Nephron progenitor cell (in vitro differentiated cells): Measurements from ENCODE around the gene CEP63.
"Not testable (repeated sequence)": the region's sequence is repeated elsewhere in the genome, so short reads cannot be mapped to it uniquely, and the experiment has no call there.

Experiments
- DNase-seq: peaks from one replicate; pipeline ENCODE4 v3.0.0; 2021
- H3K27ac Mint-ChIP-seq: 2 replicates; pipeline ENCODE4 v1.8.0; 2021; ENCODE audit warnings: mild to moderate bottlenecking, moderate library complexity, mixed read lengths
- H3K27me3 Mint-ChIP-seq: 2 replicates; pipeline ENCODE4 v1.8.0; 2021; ENCODE audit warnings: mild to moderate bottlenecking, low read depth, mixed read lengths; ENCODE audit not compliant: poor library complexity
- H3K36me3 Mint-ChIP-seq: 2 replicates; pipeline ENCODE4 v1.8.0; 2021; ENCODE audit warnings: low read depth, mixed read lengths
- H3K4me1 Mint-ChIP-seq: 2 replicates; pipeline ENCODE4 v1.8.0; 2021; ENCODE audit warnings: mixed read lengths
- H3K4me3 Mint-ChIP-seq: 2 replicates; pipeline ENCODE4 v1.8.0; 2021; ENCODE audit warnings: mild to moderate bottlenecking, moderate library complexity, mixed read lengths
- H3K9me3 Mint-ChIP-seq: 2 replicates; pipeline ENCODE4 v1.8.0; 2021; ENCODE audit warnings: mild to moderate bottlenecking, moderate library complexity, mixed read lengths
- CTCF ChIP-seq: fragments of 200-600 bp; sonication (generic); IDR thresholded peaks from 2 replicates; pipeline ENCODE4 v1.5.0; 2021; ENCODE audit warnings: antibody characterized with exemption

The CEP63 gene

DNA sequence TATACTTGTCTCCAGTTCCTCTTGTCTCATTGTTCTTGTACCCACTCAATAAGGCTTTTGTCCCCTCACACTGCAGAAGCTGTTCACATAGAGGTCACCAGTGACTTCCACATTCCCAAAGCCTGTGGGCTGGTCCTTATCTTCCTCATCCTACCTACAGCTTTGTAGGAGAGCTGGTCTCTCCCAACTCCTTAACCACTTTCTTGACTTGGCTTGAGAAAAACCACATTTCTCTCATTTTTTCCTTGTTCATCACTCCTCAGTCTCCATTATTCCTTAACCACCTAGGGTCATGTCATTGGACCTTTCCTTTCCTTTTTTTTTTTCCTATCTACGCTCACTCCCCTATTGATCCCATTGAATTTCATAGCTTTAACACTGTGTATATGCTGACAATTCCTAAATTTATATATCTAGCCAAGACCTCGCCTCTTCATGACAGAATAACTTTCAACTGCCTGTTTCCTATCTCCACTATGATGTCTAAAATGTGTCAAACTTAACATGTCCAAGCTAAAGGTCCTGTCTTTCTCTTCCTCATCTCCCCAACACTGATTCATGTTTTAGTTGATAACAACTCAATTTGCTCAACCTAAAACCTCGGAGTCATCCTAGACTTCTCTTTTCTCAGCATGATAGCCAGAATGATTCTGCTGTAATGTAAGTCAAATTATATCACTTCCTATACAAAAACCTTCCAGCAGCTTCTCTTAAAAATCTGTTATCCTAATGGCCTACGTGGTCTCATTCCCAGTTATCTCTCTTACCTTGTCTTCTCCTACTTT is 49.5 kb downstream of the CEP63 start:
- DNase-seq = no peak

DNA sequence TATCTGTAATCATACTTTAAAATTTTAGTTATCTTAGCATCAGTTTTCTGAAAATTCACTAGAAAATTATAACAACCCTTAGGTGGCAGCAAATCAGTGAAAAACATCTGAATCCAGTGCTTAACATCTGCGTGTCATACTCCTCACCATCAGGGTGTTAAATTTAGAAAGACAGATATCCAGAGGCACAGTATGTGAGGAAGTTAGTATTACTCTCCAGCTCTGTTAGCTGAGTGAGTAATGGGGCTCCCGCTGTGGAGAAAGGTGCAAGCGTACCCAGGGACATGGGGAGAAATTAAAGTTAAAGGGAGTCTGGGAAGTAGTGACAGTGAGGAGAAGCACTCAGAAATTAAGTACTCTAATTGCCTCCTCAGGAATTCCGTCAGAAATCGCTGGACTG is 50.9 kb downstream of the CEP63 start:
- Mint-ChIP-seq H3K27ac (no peak overlapping the region), H3K9me3 (no peaks in the 10 kb centered on the region), H3K27me3 (no peaks in the 10 kb centered on the region), H3K36me3 (peaks cover 51% of the 10 kb centered on the region), H3K4me1 (no peaks in the 10 kb centered on the region), H3K4me3 (no peak overlapping the region)
- no peak for DNase-seq
- TF ChIP-seq CTCF = no peak

More for the DNA sequence above, 49.5 kb downstream of the CEP63 start:
- no peak overlapping the region for H3K4me3 Mint-ChIP-seq
- no peaks in the 10 kb centered on the region for H3K4me1 Mint-ChIP-seq
- no peak for TF ChIP-seq CTCF
- H3K36me3 Mint-ChIP-seq = peaks cover 43% of the 10 kb centered on the region
- no peaks in the 10 kb centered on the region for H3K9me3 Mint-ChIP-seq
- no peaks in the 10 kb centered on the region for H3K27me3 Mint-ChIP-seq
- H3K27ac Mint-ChIP-seq = no peak overlapping the region

GRCh38 chr3:134542287-134542958 is 56.6 kb downstream of the CEP63 start:
- Mint-ChIP-seq H3K36me3 (peaks cover 55% of the 10 kb centered on the region), H3K4me1 (no peaks in the 10 kb centered on the region), H3K27ac (no peak overlapping the region), H3K9me3 (no peaks in the 10 kb centered on the region), H3K27me3 (no peaks in the 10 kb centered on the region), H3K4me3 (no peak overlapping the region)
- no peak for DNase-seq
- no peak for TF ChIP-seq CTCF

GRCh38 chr3:134543113-134543512 is 57.3 kb downstream of the CEP63 start:
- Mint-ChIP-seq H3K27me3 (no peaks in the 10 kb centered on the region), H3K4me1 (no peaks in the 10 kb centered on the region), H3K27ac (no peak overlapping the region), H3K36me3 (peaks cover 54% of the 10 kb centered on the region), H3K4me3 (no peak overlapping the region), H3K9me3 (no peaks in the 10 kb centered on the region)
- DNase-seq = no peak
- no peak for TF ChIP-seq CTCF

GRCh38 chr3:134544316-134544715 is 58.5 kb downstream of the CEP63 start:
- Mint-ChIP-seq H3K9me3 (no peaks in the 10 kb centered on the region), H3K27me3 (no peaks in the 10 kb centered on the region), H3K36me3 (peaks cover 52% of the 10 kb centered on the region), H3K4me3 (no peak overlapping the region), H3K4me1 (no peaks in the 10 kb centered on the region), H3K27ac (no peak overlapping the region)
- no peak for TF ChIP-seq CTCF
- DNase-seq = no peak

GRCh38 chr3:134544783-134545182 is 58.9 kb downstream of the CEP63 start:
- H3K4me1 Mint-ChIP-seq, H3K9me3 Mint-ChIP-seq, H3K27me3 Mint-ChIP-seq, DNase-seq, H3K27ac Mint-ChIP-seq, H3K4me3 Mint-ChIP-seq: not testable (repeated sequence)
- H3K36me3 Mint-ChIP-seq = peaks cover 53% of the 10 kb centered on the region
